Transverse colon (tissue), 4 donors: ENCODE results near the gene TNNT2.

Source experiments
- POLR2A ChIP-seq: fragments of 450-650 bp; IDR thresholded peaks from one replicate; pipeline ENCODE4 v1.6.1; 2016; ENCODE audit warnings: antibody characterized with exemption, mild to moderate bottlenecking, moderate library complexity
- POLR2AphosphoS5 ChIP-seq, 3 donors: sonication (generic); formaldehyde crosslinking; IDR thresholded peaks; one replicate each; pipeline ENCODE4 v1.6.1; 2016; ENCODE audit warnings: antibody characterized with exemption in 3 of 3
- TF ChIP-seq, protein P1 (sequence below), 5 experiments: fragments of 200-600 bp in 3 of 5; fragments of 450-650 bp in 2 of 5; sonication (generic) in 3 of 5; IDR thresholded peaks; 1 replicate in 2 of 5; 2 replicates in 3 of 5; pipeline ENCODE4 v1.5.1; 2016 to 2017; ENCODE audit warnings: antibody characterized with exemption in 5 of 5, inconsistent platforms in 3 of 5, mild to moderate bottlenecking in 2 of 5, moderate library complexity in 1 of 5

DNA sequence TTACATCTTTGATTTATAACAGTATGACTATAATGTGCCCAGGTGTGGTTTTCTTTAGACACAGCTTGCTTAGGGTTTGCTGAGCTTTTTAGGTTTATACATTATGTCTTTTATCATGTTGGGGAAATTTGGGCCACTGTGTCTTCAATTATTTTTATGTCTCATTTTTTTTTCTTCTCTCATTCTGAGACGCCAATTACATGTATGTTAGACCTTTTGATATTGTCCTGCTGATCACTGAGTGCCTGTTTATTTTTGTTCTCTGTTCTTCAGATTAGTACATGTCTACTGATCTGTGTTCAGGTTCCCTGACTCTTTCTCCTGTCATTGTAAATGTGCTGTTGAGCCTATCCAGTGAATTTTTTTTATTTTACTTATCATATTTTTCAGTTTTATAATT lies 36.1 kb downstream of the TNNT2 start:
- TF ChIP-seq, protein P1, sequence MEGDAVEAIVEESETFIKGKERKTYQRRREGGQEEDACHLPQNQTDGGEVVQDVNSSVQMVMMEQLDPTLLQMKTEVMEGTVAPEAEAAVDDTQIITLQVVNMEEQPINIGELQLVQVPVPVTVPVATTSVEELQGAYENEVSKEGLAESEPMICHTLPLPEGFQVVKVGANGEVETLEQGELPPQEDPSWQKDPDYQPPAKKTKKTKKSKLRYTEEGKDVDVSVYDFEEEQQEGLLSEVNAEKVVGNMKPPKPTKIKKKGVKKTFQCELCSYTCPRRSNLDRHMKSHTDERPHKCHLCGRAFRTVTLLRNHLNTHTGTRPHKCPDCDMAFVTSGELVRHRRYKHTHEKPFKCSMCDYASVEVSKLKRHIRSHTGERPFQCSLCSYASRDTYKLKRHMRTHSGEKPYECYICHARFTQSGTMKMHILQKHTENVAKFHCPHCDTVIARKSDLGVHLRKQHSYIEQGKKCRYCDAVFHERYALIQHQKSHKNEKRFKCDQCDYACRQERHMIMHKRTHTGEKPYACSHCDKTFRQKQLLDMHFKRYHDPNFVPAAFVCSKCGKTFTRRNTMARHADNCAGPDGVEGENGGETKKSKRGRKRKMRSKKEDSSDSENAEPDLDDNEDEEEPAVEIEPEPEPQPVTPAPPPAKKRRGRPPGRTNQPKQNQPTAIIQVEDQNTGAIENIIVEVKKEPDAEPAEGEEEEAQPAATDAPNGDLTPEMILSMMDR (IDR thresholded peaks at IDR 0.05) = no peak
- TF ChIP-seq POLR2AphosphoS5 (IDR thresholded peaks at IDR 0.05) (no peak), POLR2A (no peak)
